Activated naive CD8-positive, alpha-beta T cell treated with anti-CD3 and anti-CD28 coated beads for 36 hours (primary cell): ENCODE measurements around the gene NDUFC1. TPM values are rescaled to one million over a fixed set of nuclear protein-coding genes. Genes with fewer than 3 reads are reported as not detected.
"Not testable (repeated sequence)": the region's sequence is repeated elsewhere in the genome, so short reads cannot be mapped to it uniquely, and the experiment has no call there.

Experiments used
- DNase-seq: peaks from one replicate; pipeline ENCODE4 v3.0.0; 2021
- H3K27ac Mint-ChIP-seq: one replicate; pipeline ENCODE4 v1.8.0; 2022; ENCODE audit warnings: mild to moderate bottlenecking, moderate library complexity, mixed read lengths
- H3K27me3 Mint-ChIP-seq: one replicate; pipeline ENCODE4 v1.8.0; 2022; ENCODE audit warnings: mild to moderate bottlenecking, mixed read lengths
- H3K36me3 Mint-ChIP-seq: one replicate; pipeline ENCODE4 v1.8.0; 2021; ENCODE audit warnings: mild to moderate bottlenecking, mixed read lengths
- H3K4me1 Mint-ChIP-seq: one replicate; pipeline ENCODE4 v1.8.0; 2021; ENCODE audit warnings: mixed read lengths
- H3K4me3 Mint-ChIP-seq: one replicate; pipeline ENCODE4 v1.8.0; 2022; ENCODE audit warnings: mild to moderate bottlenecking, moderate library complexity, mixed read lengths
- H3K9me3 Mint-ChIP-seq: one replicate; pipeline ENCODE4 v1.8.0; 2022; ENCODE audit warnings: mixed read lengths
- total RNA-seq, 2 experiments: library from RNA; stranded (reverse); gene quantifications; one replicate each; pipeline ENCODE4 v1.2.3, GENCODE V29; 2021

NDUFC1 gene
- total RNA-seq, 2 experiments from 2014 or later: 61.3 to 65.3 TPM

GRCh38 chr4:139278912-139279759 lies 23.1 kb downstream of the NDUFC1 start:
- H3K36me3 Mint-ChIP-seq: no peaks in the 10 kb centered on the region
- DNase-seq: peak; percentile 5
- no peak overlapping the region for H3K27ac Mint-ChIP-seq
- peak overlapping the region; percentile 72 for H3K4me3 Mint-ChIP-seq
- H3K9me3 Mint-ChIP-seq: no peaks in the 10 kb centered on the region
- peaks cover 56% of the 10 kb centered on the region for H3K27me3 Mint-ChIP-seq
- peaks cover 15% of the 10 kb centered on the region for H3K4me1 Mint-ChIP-seq

- Mint-ChIP-seq H3K4me3 (peak overlapping the region; percentile 72), H3K27me3 (peaks cover 56% of the 10 kb centered on the region), H3K36me3 (no peaks in the 10 kb centered on the region), H3K9me3 (no peaks in the 10 kb centered on the region), H3K4me1 (peaks cover 15% of the 10 kb centered on the region), H3K27ac (no peak overlapping the region)
- DNase-seq: no peak
These were observed 23.8 kb downstream of the NDUFC1 start for GRCh38 chr4:139278485-139278884.

- H3K27ac Mint-ChIP-seq: no peak overlapping the region
- H3K27me3 Mint-ChIP-seq: peaks cover 50% of the 10 kb centered on the region
- H3K36me3 Mint-ChIP-seq: no peaks in the 10 kb centered on the region
- H3K4me1 Mint-ChIP-seq: peaks cover 15% of the 10 kb centered on the region
- no peak overlapping the region for H3K4me3 Mint-ChIP-seq
- no peak for DNase-seq
- H3K9me3 Mint-ChIP-seq: no peaks in the 10 kb centered on the region
These were observed 27.0 kb downstream of the NDUFC1 start for GRCh38 chr4:139275281-139275735.

- H3K9me3 Mint-ChIP-seq: no peaks in the 10 kb centered on the region
- peaks cover 12% of the 10 kb centered on the region for H3K4me1 Mint-ChIP-seq
- no peaks in the 10 kb centered on the region for H3K36me3 Mint-ChIP-seq
- DNase-seq: no peak
- no peak overlapping the region for H3K27ac Mint-ChIP-seq
- H3K4me3 Mint-ChIP-seq: no peak overlapping the region
- peaks cover 44% of the 10 kb centered on the region for H3K27me3 Mint-ChIP-seq
These were observed 27.5 kb downstream of the NDUFC1 start for GRCh38 chr4:139274790-139275189.

GRCh38 chr4:139273835-139274234 lies 28.4 kb downstream of the NDUFC1 start:
- Mint-ChIP-seq H3K4me3 (no peak overlapping the region), H3K4me1 (peaks cover 4% of the 10 kb centered on the region), H3K36me3 (no peaks in the 10 kb centered on the region), H3K9me3 (no peaks in the 10 kb centered on the region), H3K27ac (no peak overlapping the region), H3K27me3 (peaks cover 35% of the 10 kb centered on the region)
- DNase-seq: no peak

- no peak overlapping the region for H3K4me3 Mint-ChIP-seq
- H3K36me3 Mint-ChIP-seq: no peaks in the 10 kb centered on the region
- no peak overlapping the region for H3K27ac Mint-ChIP-seq
These were observed 35.0 kb downstream of the NDUFC1 start for GRCh38 chr4:139267301-139267700.

GRCh38 chr4:139266583-139267257 lies 35.6 kb downstream of the NDUFC1 start:
- Mint-ChIP-seq H3K36me3 (no peaks in the 10 kb centered on the region), H3K9me3 (no peaks in the 10 kb centered on the region), H3K4me1 (peaks cover 19% of the 10 kb centered on the region), H3K4me3 (peak overlapping the region; percentile 44), H3K27ac (peak overlapping the region; percentile 76), H3K27me3 (peaks cover 3% of the 10 kb centered on the region)
- DNase-seq: peak; percentile 88

More at GRCh38 chr4:139267301-139267700, 35.0 kb downstream of the NDUFC1 start:
- peaks cover 19% of the 10 kb centered on the region for H3K4me1 Mint-ChIP-seq
- no peak for DNase-seq
- H3K27me3 Mint-ChIP-seq: peaks cover 3% of the 10 kb centered on the region
- no peaks in the 10 kb centered on the region for H3K9me3 Mint-ChIP-seq

- H3K36me3 Mint-ChIP-seq: no peaks in the 10 kb centered on the region
- H3K9me3 Mint-ChIP-seq: no peaks in the 10 kb centered on the region
- H3K4me3 Mint-ChIP-seq: peak overlapping the region; percentile 44
These were observed 36.1 kb downstream of the NDUFC1 start for GRCh38 chr4:139266208-139266582.

GRCh38 chr4:139265654-139266053 lies 36.6 kb downstream of the NDUFC1 start:
- H3K4me1 Mint-ChIP-seq: peaks cover 19% of the 10 kb centered on the region
- no peaks in the 10 kb centered on the region for H3K36me3 Mint-ChIP-seq
- no peak overlapping the region for H3K27ac Mint-ChIP-seq
- H3K4me3 Mint-ChIP-seq: no peak overlapping the region
- no peak for DNase-seq
- no peaks in the 10 kb centered on the region for H3K9me3 Mint-ChIP-seq
- peaks cover 2% of the 10 kb centered on the region for H3K27me3 Mint-ChIP-seq

More at GRCh38 chr4:139266208-139266582, 36.1 kb downstream of the NDUFC1 start:
- H3K27me3 Mint-ChIP-seq: peaks cover 3% of the 10 kb centered on the region
- H3K27ac Mint-ChIP-seq: no peak overlapping the region
- H3K4me1 Mint-ChIP-seq: peaks cover 19% of the 10 kb centered on the region
- no peak for DNase-seq

- H3K27ac Mint-ChIP-seq: no peak overlapping the region
- H3K4me3 Mint-ChIP-seq: no peak overlapping the region
These were observed 45.9 kb downstream of the NDUFC1 start for GRCh38 chr4:139256349-139256748.

GRCh38 chr4:139255581-139255980 lies 46.7 kb downstream of the NDUFC1 start:
- not testable (repeated sequence) for H3K27ac Mint-ChIP-seq, H3K9me3 Mint-ChIP-seq, H3K27me3 Mint-ChIP-seq, H3K4me3 Mint-ChIP-seq, H3K4me1 Mint-ChIP-seq, H3K36me3 Mint-ChIP-seq, DNase-seq

More at GRCh38 chr4:139256349-139256748, 45.9 kb downstream of the NDUFC1 start:
- no peaks in the 10 kb centered on the region for H3K27me3 Mint-ChIP-seq
- DNase-seq: no peak
- no peaks in the 10 kb centered on the region for H3K4me1 Mint-ChIP-seq
- H3K36me3 Mint-ChIP-seq: no peaks in the 10 kb centered on the region
- no peaks in the 10 kb centered on the region for H3K9me3 Mint-ChIP-seq

- H3K27ac Mint-ChIP-seq: no peak overlapping the region
These were observed 48.6 kb downstream of the NDUFC1 start for GRCh38 chr4:139253713-139254112.

GRCh38 chr4:139253046-139253445 lies 49.2 kb downstream of the NDUFC1 start:
- no peaks in the 10 kb centered on the region for H3K27me3 Mint-ChIP-seq
- H3K4me1 Mint-ChIP-seq: no peaks in the 10 kb centered on the region
- no peaks in the 10 kb centered on the region for H3K36me3 Mint-ChIP-seq
- H3K4me3 Mint-ChIP-seq: no peak overlapping the region
- no peak overlapping the region for H3K27ac Mint-ChIP-seq
- H3K9me3 Mint-ChIP-seq: no peaks in the 10 kb centered on the region
- DNase-seq: no peak

More at GRCh38 chr4:139253713-139254112, 48.6 kb downstream of the NDUFC1 start:
- Mint-ChIP-seq H3K9me3 (no peaks in the 10 kb centered on the region), H3K36me3 (no peaks in the 10 kb centered on the region), H3K27me3 (no peaks in the 10 kb centered on the region), H3K4me3 (no peak overlapping the region), H3K4me1 (no peaks in the 10 kb centered on the region)
- DNase-seq: no peak

GRCh38 chr4:139247700-139248238 lies 54.5 kb downstream of the NDUFC1 start:
- Mint-ChIP-seq H3K27me3 (no peaks in the 10 kb centered on the region), H3K4me3 (no peak overlapping the region), H3K36me3 (no peaks in the 10 kb centered on the region), H3K27ac (no peak overlapping the region), H3K9me3 (no peaks in the 10 kb centered on the region), H3K4me1 (no peaks in the 10 kb centered on the region)
- no peak for DNase-seq

GRCh38 chr4:139247241-139247640 lies 55.0 kb downstream of the NDUFC1 start:
- Mint-ChIP-seq H3K36me3 (no peaks in the 10 kb centered on the region), H3K9me3 (no peaks in the 10 kb centered on the region), H3K4me1 (no peaks in the 10 kb centered on the region), H3K27me3 (no peaks in the 10 kb centered on the region), H3K27ac (no peak overlapping the region), H3K4me3 (no peak overlapping the region)
- DNase-seq: no peak
